CD4-positive, alpha-beta T cell treated with Interleukin-6 at 100 ng/mL for 8 hours (primary cell): ENCODE data around the gene ZNF446.
"Not testable (repeated sequence)": the region's sequence is repeated elsewhere in the genome, so short reads cannot be mapped to it uniquely, and the experiment has no call there.

Experiments
- DNase-seq: peaks from one replicate; pipeline ENCODE4 v3.0.0-alpha.2; 2020; ENCODE audit warnings: mixed read lengths, low spot score

ZNF446 gene

GRCh38 chr19:58475714-58476497 lies at the start of gene ZNF446:
Gene ZNF446 (plus strand): TSS chr19:58476352. CDS start chr19:58477219, 867 bp downstream.
- peak; percentile 95 for DNase-seq

- no peak for DNase-seq
Measured at GRCh38 chr19:58428617-58429016, 47.5 kb upstream of the ZNF446 start.

GRCh38 chr19:58429745-58430144 lies 46.4 kb upstream of the ZNF446 start:
- no peak for DNase-seq

GRCh38 chr19:58434217-58434616 lies 41.9 kb upstream of the ZNF446 start:
- no peak for DNase-seq

GRCh38 chr19:58439576-58440554 lies 36.3 kb upstream of the ZNF446 start, which contains the start of gene ZNF132:
Gene ZNF132 (minus strand): TSS chr19:58440153. CDS start chr19:58439821, 332 bp downstream.
- DNase-seq = peak; percentile 98

- no peak for DNase-seq
Measured at GRCh38 chr19:58440556-58440955, 35.6 kb upstream of the ZNF446 start.

GRCh38 chr19:58442986-58443385 lies 33.2 kb upstream of the ZNF446 start:
- DNase-seq = not testable (repeated sequence)

GRCh38 chr19:58448860-58449259 lies 27.3 kb upstream of the ZNF446 start:
- not testable (repeated sequence) for DNase-seq

- DNase-seq = not testable (repeated sequence)
Measured at GRCh38 chr19:58449980-58450379, 26.2 kb upstream of the ZNF446 start.

- no peak for DNase-seq
Measured at GRCh38 chr19:58450856-58451357, 25.2 kb upstream of the ZNF446 start.

- DNase-seq = peak; percentile 96
Measured at GRCh38 chr19:58451358-58452101, 24.6 kb upstream of the ZNF446 start, which contains the start of gene ZNF324B. Gene ZNF324B (plus strand): TSS chr19:58451622. CDS start chr19:58453702, 2,080 bp downstream.

GRCh38 chr19:58453743-58454142 lies 22.4 kb upstream of the ZNF446 start:
- no peak for DNase-seq

GRCh38 chr19:58455306-58455705 lies 20.8 kb upstream of the ZNF446 start:
- DNase-seq = no peak

GRCh38 chr19:58456111-58456510 lies 20.0 kb upstream of the ZNF446 start:
- DNase-seq = no peak

GRCh38 chr19:58460039-58460438 lies 16.1 kb upstream of the ZNF446 start:
- DNase-seq = no peak

- DNase-seq = no peak
Measured at GRCh38 chr19:58466089-58466759, 9.9 kb upstream of the ZNF446 start.

- peak; percentile 96 for DNase-seq
Measured at GRCh38 chr19:58466760-58467589, 9.2 kb upstream of the ZNF446 start, which contains the start of gene ZNF324. Gene ZNF324 (plus strand): TSS chr19:58467080. CDS start chr19:58469186, 2,106 bp downstream.

- DNase-seq = no peak
Measured at GRCh38 chr19:58468216-58468839, 7.8 kb upstream of the ZNF446 start.

GRCh38 chr19:58469241-58470013 lies 6.7 kb upstream of the ZNF446 start:
- DNase-seq = no peak
